ENCODE data around the gene GPC5. TPM values are rescaled to one million over a fixed set of nuclear protein-coding genes. Genes with fewer than 3 reads are reported as not detected.

Gene GPC5
- polyA plus RNA-seq, 2 donors, result not detected

DNA sequence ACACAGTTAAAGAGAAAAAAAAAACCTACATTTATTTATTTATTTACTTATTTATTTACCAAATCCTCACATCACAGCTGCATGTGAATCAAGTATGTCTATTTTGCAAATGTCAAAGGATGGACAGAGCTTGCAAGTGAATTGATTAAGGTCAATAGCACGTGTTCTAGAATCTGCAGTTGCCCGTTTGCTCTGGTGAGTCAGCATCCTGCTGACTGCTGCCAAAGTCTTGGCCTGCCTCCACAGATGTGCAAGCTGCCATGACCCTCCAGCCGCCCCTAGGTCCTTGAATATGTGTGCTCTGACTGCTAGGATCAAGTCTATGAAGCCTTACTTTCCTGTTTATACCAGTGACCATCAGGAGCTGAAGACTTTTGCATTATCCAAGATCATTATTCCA lies 320.6 kb downstream of the GPC5 start:
- Histone ChIP-seq H3K36me3 (ENCODE audit: control insufficient read depth in 2 of 2, insufficient read depth in 2 of 2, low read length in 1 of 2) (no peaks in the 10 kb centered on the region), H3K4me1 (ENCODE audit: control insufficient read depth in 2 of 2, insufficient read depth in 2 of 2, low read length in 1 of 2) (no peaks in the 10 kb centered on the region), H3K27ac (ENCODE audit: low read depth in 2 of 2, low read length in 1 of 2) (no peak overlapping the region), H3K27me3 (ENCODE audit: control insufficient read depth in 1 of 2, insufficient read depth in 2 of 2, low read length in 2 of 2) (no peaks in the 10 kb centered on the region), H3K9me3 (ENCODE audit: control insufficient read depth in 2 of 2, insufficient read depth in 1 of 2, low read depth in 1 of 2, low read length in 1 of 2) (no peaks in the 10 kb centered on the region), H3K4me3 (ENCODE audit: low read depth in 1 of 2, low read length in 2 of 2) (no peak overlapping the region)
- WGBS, 2 donors, result 14 to 15% methylated on average over 3 of the region's 3 CpGs

DNA sequence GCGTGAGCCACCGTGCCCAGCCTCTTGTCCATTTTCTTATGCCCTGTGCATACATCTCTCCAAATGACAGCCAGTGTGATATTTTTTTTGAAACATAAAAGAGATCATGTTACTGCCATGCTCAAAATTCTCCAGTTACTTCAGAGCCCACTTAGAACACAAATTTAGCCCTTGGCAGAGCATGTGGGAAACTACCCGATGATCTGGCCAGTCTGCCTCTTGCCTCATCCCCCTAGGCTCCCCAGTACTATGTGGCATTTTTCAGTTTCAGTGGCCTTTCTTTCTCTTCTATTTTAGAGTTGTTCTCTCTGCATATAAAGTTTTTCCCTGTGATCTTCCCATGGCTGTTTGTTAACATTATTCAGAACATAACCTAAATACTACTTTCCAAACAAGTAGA lies 323.0 kb downstream of the GPC5 start:
- H3K36me3 ChIP-seq (ENCODE audit: control insufficient read depth in 2 of 2, insufficient read depth in 2 of 2, low read length in 1 of 2), result no peaks in the 10 kb centered on the region
- no peak overlapping the region for H3K4me3 ChIP-seq (ENCODE audit: low read depth in 1 of 2, low read length in 2 of 2)
- H3K27me3 ChIP-seq (ENCODE audit: control insufficient read depth in 1 of 2, insufficient read depth in 2 of 2, low read length in 2 of 2), result no peaks in the 10 kb centered on the region
- H3K27ac ChIP-seq (ENCODE audit: low read depth in 2 of 2, low read length in 1 of 2), result no peak overlapping the region
- WGBS, 2 donors, result 68 to 71% methylated on average over 3 of the region's 3 CpGs
- no peaks in the 10 kb centered on the region for H3K4me1 ChIP-seq (ENCODE audit: control insufficient read depth in 2 of 2, insufficient read depth in 2 of 2, low read length in 1 of 2)
- H3K9me3 ChIP-seq (ENCODE audit: control insufficient read depth in 2 of 2, insufficient read depth in 1 of 2, low read depth in 1 of 2, low read length in 1 of 2), result no peaks in the 10 kb centered on the region

DNA sequence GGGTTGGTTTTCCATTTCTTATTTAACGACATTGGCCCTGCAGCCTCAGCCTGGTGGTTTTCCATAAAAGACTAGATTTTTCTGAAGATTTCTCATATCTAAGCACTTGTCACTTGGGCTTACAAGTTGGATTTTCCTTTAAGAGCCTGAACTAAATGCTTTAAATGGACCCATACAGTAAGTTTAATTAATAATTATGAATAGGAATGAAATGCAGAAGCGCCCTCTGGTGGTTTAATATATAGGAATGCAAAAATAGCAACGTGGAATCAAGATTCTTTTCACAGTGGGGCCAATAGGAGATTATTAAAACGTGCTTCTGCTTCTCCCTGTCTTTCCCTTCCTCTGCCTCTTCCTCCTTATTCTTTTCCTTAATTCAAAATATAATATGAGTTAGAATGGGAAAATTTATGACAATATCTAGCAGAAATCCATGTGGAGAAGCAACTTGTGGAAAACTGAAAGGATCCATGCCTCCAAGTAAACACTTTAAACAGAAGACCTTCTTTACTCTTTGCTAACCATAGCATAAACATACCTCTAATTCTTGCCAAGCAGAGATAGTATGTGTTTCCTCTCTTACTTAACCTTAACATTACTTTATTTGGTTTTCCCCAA lies 324.0 kb downstream of the GPC5 start:
- Histone ChIP-seq H3K9me3 (ENCODE audit: control insufficient read depth in 2 of 2, insufficient read depth in 1 of 2, low read depth in 1 of 2, low read length in 1 of 2) (no peaks in the 10 kb centered on the region), H3K4me1 (ENCODE audit: control insufficient read depth in 2 of 2, insufficient read depth in 2 of 2, low read length in 1 of 2) (no peaks in the 10 kb centered on the region), H3K36me3 (ENCODE audit: control insufficient read depth in 2 of 2, insufficient read depth in 2 of 2, low read length in 1 of 2) (no peaks in the 10 kb centered on the region), H3K4me3 (ENCODE audit: low read depth in 1 of 2, low read length in 2 of 2) (no peak overlapping the region), H3K27ac (ENCODE audit: low read depth in 2 of 2, low read length in 1 of 2) (no peak overlapping the region), H3K27me3 (ENCODE audit: control insufficient read depth in 1 of 2, insufficient read depth in 2 of 2, low read length in 2 of 2) (no peaks in the 10 kb centered on the region)
- WGBS, 2 donors, result 21% methylated on average over 4 of the region's 4 CpGs

DNA sequence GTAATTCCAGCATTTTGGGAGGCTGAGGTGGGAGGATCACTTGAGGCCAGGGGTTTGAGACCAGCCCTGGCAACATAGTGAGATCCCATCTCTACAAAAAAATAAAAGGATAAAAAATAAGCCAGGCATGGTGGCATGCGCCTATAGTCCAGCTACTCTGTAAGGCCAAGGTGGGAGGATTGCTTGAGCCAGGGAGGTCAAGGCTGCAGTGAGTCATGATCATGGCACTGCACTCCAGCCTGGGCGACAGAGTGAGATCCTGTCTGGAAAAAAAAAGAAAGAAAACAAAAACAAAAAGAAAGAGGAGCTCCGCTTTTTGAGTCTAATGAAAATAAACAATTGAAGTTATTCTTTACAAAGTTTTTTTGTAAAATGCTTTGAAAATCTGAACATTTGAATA lies 326.2 kb downstream of the GPC5 start:
- H3K27ac ChIP-seq (ENCODE audit: low read depth in 2 of 2, low read length in 1 of 2), result no peak overlapping the region
- 63% methylated on average over 3 of the region's 3 CpGs for WGBS, 2 donors

DNA sequence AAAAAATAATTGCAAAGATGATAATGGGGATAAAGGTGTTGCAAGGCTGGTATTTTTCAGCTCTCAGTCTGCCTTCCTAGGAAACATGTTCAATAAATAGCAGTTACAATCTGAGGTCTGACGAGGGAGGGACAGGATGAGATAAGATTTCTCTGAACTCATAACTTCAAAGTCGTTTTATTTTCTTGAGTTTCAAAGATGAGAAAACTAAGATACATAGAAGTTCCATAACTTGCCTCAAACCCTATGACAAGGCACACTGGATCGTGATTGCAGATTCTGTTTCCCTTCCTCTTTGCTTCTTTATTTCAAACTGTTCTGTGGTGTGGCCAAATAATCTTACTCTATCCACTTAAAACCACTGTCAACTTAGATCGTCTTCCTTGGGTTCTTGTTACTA lies 327.2 kb downstream of the GPC5 start:
- no peaks in the 10 kb centered on the region for H3K36me3 ChIP-seq (ENCODE audit: control insufficient read depth in 2 of 2, insufficient read depth in 2 of 2, low read length in 1 of 2)
- H3K27ac ChIP-seq (ENCODE audit: low read depth in 2 of 2, low read length in 1 of 2), result no peak overlapping the region
- H3K27me3 ChIP-seq (ENCODE audit: control insufficient read depth in 1 of 2, insufficient read depth in 2 of 2, low read length in 2 of 2), result no peaks in the 10 kb centered on the region
- no peaks in the 10 kb centered on the region for H3K9me3 ChIP-seq (ENCODE audit: control insufficient read depth in 2 of 2, insufficient read depth in 1 of 2, low read depth in 1 of 2, low read length in 1 of 2)
- H3K4me3 ChIP-seq (ENCODE audit: low read depth in 1 of 2, low read length in 2 of 2), result no peak overlapping the region
- WGBS, 2 donors, result 45 to 53% methylated on average over 4 of the region's 4 CpGs
- no peaks in the 10 kb centered on the region for H3K4me1 ChIP-seq (ENCODE audit: control insufficient read depth in 2 of 2, insufficient read depth in 2 of 2, low read length in 1 of 2)

More for the DNA sequence above, 326.2 kb downstream of the GPC5 start:
- H3K4me1 ChIP-seq (ENCODE audit: control insufficient read depth in 2 of 2, insufficient read depth in 2 of 2, low read length in 1 of 2), result no peaks in the 10 kb centered on the region
- H3K4me3 ChIP-seq (ENCODE audit: low read depth in 1 of 2, low read length in 2 of 2), result no peak overlapping the region
- no peaks in the 10 kb centered on the region for H3K9me3 ChIP-seq (ENCODE audit: control insufficient read depth in 2 of 2, insufficient read depth in 1 of 2, low read depth in 1 of 2, low read length in 1 of 2)
- H3K27me3 ChIP-seq (ENCODE audit: control insufficient read depth in 1 of 2, insufficient read depth in 2 of 2, low read length in 2 of 2), result no peaks in the 10 kb centered on the region
- H3K36me3 ChIP-seq (ENCODE audit: control insufficient read depth in 2 of 2, insufficient read depth in 2 of 2, low read length in 1 of 2), result no peaks in the 10 kb centered on the region

DNA sequence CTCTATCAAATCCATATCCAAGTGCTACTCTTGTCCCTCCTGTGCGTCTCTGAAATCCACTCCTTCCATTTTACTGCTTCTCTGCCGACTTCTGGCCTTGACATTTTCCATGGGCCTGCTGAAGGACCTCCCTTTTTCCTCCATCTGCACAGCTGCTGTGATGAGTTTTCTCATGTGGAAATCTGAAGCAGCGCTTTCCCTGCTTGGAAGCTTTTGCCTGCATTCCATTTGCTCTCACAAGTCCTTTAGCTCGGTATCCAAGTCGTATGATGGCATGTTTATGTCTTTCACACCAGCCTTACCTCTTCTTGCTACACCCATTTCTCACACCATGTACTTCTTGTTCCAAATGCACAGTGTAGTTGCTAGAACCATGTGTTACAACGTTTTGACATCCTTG lies 328.2 kb downstream of the GPC5 start:
- no peak overlapping the region for H3K4me3 ChIP-seq (ENCODE audit: low read depth in 1 of 2, low read length in 2 of 2)
- WGBS, 2 donors, result 67 to 73% methylated on average over 6 of the region's 6 CpGs
- H3K9me3 ChIP-seq (ENCODE audit: control insufficient read depth in 2 of 2, insufficient read depth in 1 of 2, low read depth in 1 of 2, low read length in 1 of 2), result no peaks in the 10 kb centered on the region
- H3K27me3 ChIP-seq (ENCODE audit: control insufficient read depth in 1 of 2, insufficient read depth in 2 of 2, low read length in 2 of 2), result no peaks in the 10 kb centered on the region
- no peaks in the 10 kb centered on the region for H3K36me3 ChIP-seq (ENCODE audit: control insufficient read depth in 2 of 2, insufficient read depth in 2 of 2, low read length in 1 of 2)
- no peak overlapping the region for H3K27ac ChIP-seq (ENCODE audit: low read depth in 2 of 2, low read length in 1 of 2)
- no peaks in the 10 kb centered on the region for H3K4me1 ChIP-seq (ENCODE audit: control insufficient read depth in 2 of 2, insufficient read depth in 2 of 2, low read length in 1 of 2)

DNA sequence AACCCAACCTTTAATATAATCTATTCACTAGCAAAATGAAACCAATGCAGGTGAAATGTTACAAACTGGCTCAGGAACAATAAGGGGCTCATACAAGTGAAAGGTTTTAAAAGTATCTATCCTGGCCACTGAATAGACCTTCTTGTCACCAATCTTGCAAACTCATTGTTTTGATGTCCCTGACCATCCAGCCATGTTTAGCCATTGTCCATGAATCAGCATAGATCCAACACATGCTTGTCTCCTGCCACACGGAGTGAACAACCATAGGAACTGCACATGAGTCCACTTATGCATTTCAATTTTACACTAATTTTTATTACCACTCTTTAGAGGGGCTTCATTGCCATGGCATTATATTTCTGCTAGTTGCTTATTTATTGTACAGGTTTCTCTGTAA lies 331.4 kb downstream of the GPC5 start:
- Histone ChIP-seq H3K4me1 (ENCODE audit: control insufficient read depth in 2 of 2, insufficient read depth in 2 of 2, low read length in 1 of 2) (no peaks in the 10 kb centered on the region), H3K27me3 (ENCODE audit: control insufficient read depth in 1 of 2, insufficient read depth in 2 of 2, low read length in 2 of 2) (no peaks in the 10 kb centered on the region), H3K9me3 (ENCODE audit: control insufficient read depth in 2 of 2, insufficient read depth in 1 of 2, low read depth in 1 of 2, low read length in 1 of 2) (no peaks in the 10 kb centered on the region), H3K4me3 (ENCODE audit: low read depth in 1 of 2, low read length in 2 of 2) (no peak overlapping the region), H3K27ac (ENCODE audit: low read depth in 2 of 2, low read length in 1 of 2) (no peak overlapping the region), H3K36me3 (ENCODE audit: control insufficient read depth in 2 of 2, insufficient read depth in 2 of 2, low read length in 1 of 2) (no peaks in the 10 kb centered on the region)
- 77 to 85% methylated on average over 1 of the region's 1 CpG for WGBS, 2 donors

DNA sequence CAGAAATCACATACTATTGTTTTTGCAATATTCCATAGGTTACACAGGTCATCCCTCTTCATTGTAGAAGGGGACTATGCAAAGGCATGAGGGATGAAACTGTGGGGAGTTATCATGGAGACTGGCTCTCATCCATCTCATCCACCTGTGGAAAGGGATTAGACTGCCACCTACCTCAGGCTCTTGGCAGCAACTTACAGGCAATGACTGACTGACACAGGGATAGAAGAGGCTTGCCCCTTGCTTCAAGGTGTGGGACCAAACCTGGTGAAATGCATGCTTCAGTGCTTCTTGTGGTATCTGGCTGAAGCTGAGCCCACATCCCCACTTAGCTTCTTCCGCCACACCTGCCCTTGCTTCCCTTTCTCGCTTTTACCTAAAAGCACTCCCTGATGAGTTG lies 341.3 kb downstream of the GPC5 start:
- H3K9me3 ChIP-seq (ENCODE audit: control insufficient read depth in 2 of 2, insufficient read depth in 1 of 2, low read depth in 1 of 2, low read length in 1 of 2), result peaks cover 0 to 2% of the 10 kb centered on the region in 2 donors
- 93 to 96% methylated on average over 2 of the region's 2 CpGs for WGBS, 2 donors
- H3K4me3 ChIP-seq (ENCODE audit: low read depth in 1 of 2, low read length in 2 of 2), result no peak overlapping the region
- no peaks in the 10 kb centered on the region for H3K4me1 ChIP-seq (ENCODE audit: control insufficient read depth in 2 of 2, insufficient read depth in 2 of 2, low read length in 1 of 2)
- H3K27me3 ChIP-seq (ENCODE audit: control insufficient read depth in 1 of 2, insufficient read depth in 2 of 2, low read length in 2 of 2), result no peaks in the 10 kb centered on the region
- no peaks in the 10 kb centered on the region for H3K36me3 ChIP-seq (ENCODE audit: control insufficient read depth in 2 of 2, insufficient read depth in 2 of 2, low read length in 1 of 2)
- H3K27ac ChIP-seq (ENCODE audit: low read depth in 2 of 2, low read length in 1 of 2), result no peak overlapping the region

DNA sequence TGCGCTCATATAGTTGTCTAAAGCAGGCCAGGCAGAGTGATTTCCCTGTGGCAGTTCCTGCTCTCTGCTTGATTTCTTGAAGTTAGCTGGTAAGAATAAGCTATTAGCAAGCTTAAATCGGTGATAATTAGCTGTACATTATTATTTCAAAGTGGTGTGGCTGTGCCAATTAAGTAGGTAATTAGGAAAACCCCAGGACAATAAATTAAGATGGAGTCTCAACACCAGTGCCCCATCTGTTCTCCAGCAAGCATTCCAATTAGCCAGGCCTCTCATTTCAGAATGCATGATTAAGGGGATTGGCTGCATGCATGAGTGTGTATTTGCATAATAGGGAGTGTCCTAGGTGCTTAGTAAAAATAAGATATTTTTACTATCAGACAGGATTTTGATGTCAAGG lies 342.3 kb downstream of the GPC5 start:
- Histone ChIP-seq H3K36me3 (ENCODE audit: control insufficient read depth in 2 of 2, insufficient read depth in 2 of 2, low read length in 1 of 2) (no peaks in the 10 kb centered on the region), H3K4me1 (ENCODE audit: control insufficient read depth in 2 of 2, insufficient read depth in 2 of 2, low read length in 1 of 2) (no peaks in the 10 kb centered on the region), H3K9me3 (ENCODE audit: control insufficient read depth in 2 of 2, insufficient read depth in 1 of 2, low read depth in 1 of 2, low read length in 1 of 2) (peaks cover 0 to 2% of the 10 kb centered on the region in 2 donors), H3K4me3 (ENCODE audit: low read depth in 1 of 2, low read length in 2 of 2) (no peak overlapping the region), H3K27ac (ENCODE audit: low read depth in 2 of 2, low read length in 1 of 2) (no peak overlapping the region), H3K27me3 (ENCODE audit: control insufficient read depth in 1 of 2, insufficient read depth in 2 of 2, low read length in 2 of 2) (no peaks in the 10 kb centered on the region)
- 60 to 76% methylated on average over 2 of the region's 2 CpGs for WGBS, 2 donors

DNA sequence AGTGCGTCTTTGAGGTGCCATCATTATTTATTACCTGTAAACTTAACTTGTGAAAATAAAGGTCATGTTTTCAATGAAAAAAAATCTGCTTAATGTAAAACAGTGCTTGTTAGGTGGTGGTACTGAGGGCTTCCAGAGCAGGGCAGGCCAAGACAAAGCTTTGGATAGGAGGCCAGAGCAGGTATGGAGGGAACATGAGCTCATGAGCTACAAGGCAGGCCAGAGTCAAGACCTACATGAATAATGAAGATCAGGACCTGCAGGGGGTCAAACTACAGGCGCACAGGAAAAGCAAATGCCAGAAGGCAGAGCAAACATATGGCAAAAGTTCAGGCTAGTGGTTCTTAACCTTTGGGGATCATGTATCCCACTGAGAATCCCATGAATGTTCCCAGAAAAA lies 343.5 kb downstream of the GPC5 start:
- H3K27ac ChIP-seq (ENCODE audit: low read depth in 2 of 2, low read length in 1 of 2), result no peak overlapping the region
- no peak overlapping the region for H3K4me3 ChIP-seq (ENCODE audit: low read depth in 1 of 2, low read length in 2 of 2)
- WGBS, 2 donors, result 69 to 75% methylated on average over 2 of the region's 2 CpGs
- H3K4me1 ChIP-seq (ENCODE audit: control insufficient read depth in 2 of 2, insufficient read depth in 2 of 2, low read length in 1 of 2), result no peaks in the 10 kb centered on the region
- H3K36me3 ChIP-seq (ENCODE audit: control insufficient read depth in 2 of 2, insufficient read depth in 2 of 2, low read length in 1 of 2), result no peaks in the 10 kb centered on the region
- H3K9me3 ChIP-seq (ENCODE audit: control insufficient read depth in 2 of 2, insufficient read depth in 1 of 2, low read depth in 1 of 2, low read length in 1 of 2), result peaks cover 0 to 2% of the 10 kb centered on the region in 2 donors
- H3K27me3 ChIP-seq (ENCODE audit: control insufficient read depth in 1 of 2, insufficient read depth in 2 of 2, low read length in 2 of 2), result no peaks in the 10 kb centered on the region

Data from esophagus (tissue), 2 donors.